ENCODE results near the gene EEF1G. TPM values are rescaled to one million over a fixed set of nuclear protein-coding genes. Genes with fewer than 3 reads are reported as not detected.
"Not testable (repeated sequence)": the region's sequence is repeated elsewhere in the genome, so short reads cannot be mapped to it uniquely, and the experiment has no call there.

Gene EEF1G
- total RNA-seq, 2 donors from 2014 or later: 2,565 to 2,667 TPM

DNA sequence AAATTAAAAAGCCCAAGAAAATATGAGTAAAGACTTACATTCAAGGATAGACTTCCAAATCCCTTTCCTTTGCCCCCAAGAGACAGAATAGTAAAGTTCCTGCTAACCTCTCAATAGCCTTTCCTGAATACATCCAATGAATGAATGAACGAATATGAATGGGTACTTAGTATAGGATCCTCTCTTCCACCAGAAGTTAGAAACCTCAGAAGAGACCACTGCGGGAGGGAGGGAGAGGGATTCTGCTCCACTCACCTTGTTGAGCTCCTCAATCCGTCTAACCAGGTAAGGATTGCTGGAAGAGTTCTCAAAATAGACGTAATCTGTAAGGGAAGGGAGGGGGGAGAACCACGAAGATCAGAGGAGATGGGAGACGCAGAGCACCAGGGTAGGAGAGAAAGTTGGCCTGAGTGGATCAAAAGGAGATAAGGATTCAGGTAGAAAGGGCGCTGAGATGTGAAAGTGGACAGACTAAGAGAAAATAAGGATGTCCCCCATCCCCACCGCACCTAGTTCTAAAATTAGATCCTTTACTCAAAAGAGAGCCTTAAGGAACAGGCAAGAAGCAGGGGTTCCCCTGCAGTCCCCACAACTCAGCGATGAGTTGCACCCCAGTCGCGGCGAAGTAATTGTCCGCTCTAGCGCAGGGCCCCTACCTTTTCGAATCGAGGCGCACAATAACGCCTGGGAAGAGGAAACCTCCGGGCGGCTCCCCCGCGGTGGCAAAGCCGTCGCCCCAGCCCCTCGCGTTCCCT, 26.9 kb upstream of the EEF1G start:
- DNase-seq: peak; percentile 44 to 50
- Mint-ChIP-seq H3K9me3 (no peaks in the 10 kb centered on the region), H3K4me1 (ENCODE audit: low read depth) (peaks cover 56% of the 10 kb centered on the region), H3K4me3 (peak overlapping the region; percentile 93 to 98), H3K27ac (peak overlapping the region; percentile 98), H3K36me3 (ENCODE audit: insufficient read depth in 2 of 2) (peaks cover 28 to 50% of the 10 kb centered on the region in 2 donors), H3K27me3 (ENCODE audit: low read depth) (no peaks in the 10 kb centered on the region)
- no peak for ATAC-seq (replicated peaks in 1 of 2)

DNA sequence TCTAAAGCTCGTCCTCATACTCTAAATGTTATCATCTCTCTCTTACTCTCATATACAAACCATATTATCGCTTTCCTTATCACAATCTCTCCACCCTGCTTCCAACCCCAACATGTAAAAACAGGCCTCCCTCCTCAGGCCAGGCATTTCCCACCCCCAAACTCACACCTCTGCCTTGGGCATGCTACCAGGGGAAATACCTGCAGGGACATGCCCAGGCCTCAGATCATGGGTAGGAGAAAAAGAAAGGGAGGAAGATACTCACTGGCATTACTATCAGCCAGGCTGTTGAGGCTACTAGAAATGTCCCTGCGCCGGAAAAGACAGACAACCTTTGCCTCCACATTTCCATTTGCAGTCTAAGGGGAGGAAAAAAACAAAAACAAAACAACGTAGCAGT, 26.2 kb upstream of the EEF1G start:
- Mint-ChIP-seq H3K9me3 (no peaks in the 10 kb centered on the region), H3K27ac (peak overlapping the region; percentile 98), H3K4me3 (peak overlapping the region; percentile 93 to 98), H3K27me3 (ENCODE audit: low read depth) (no peaks in the 10 kb centered on the region), H3K36me3 (ENCODE audit: insufficient read depth in 2 of 2) (peaks cover 28 to 50% of the 10 kb centered on the region in 2 donors), H3K4me1 (ENCODE audit: low read depth) (peaks cover 56% of the 10 kb centered on the region)
- DNase-seq (no peak), ATAC-seq (replicated peaks in 1 of 2) (no peak)

- peak; percentile 96 to 98 for DNase-seq
- Mint-ChIP-seq H3K4me3 (peak overlapping the region; percentile 93 to 98), H3K27ac (peak overlapping the region; percentile 98), H3K27me3 (ENCODE audit: low read depth) (no peaks in the 10 kb centered on the region), H3K9me3 (no peaks in the 10 kb centered on the region), H3K36me3 (ENCODE audit: insufficient read depth in 2 of 2) (peaks cover 30 to 53% of the 10 kb centered on the region in 2 donors), H3K4me1 (ENCODE audit: low read depth) (peaks cover 61% of the 10 kb centered on the region)
- ATAC-seq (replicated peaks in 1 of 2): peak; percentile 78 to 81
Observed at GRCh38 chr11:62599069-62599696, 25.5 kb upstream of the EEF1G start.

DNA sequence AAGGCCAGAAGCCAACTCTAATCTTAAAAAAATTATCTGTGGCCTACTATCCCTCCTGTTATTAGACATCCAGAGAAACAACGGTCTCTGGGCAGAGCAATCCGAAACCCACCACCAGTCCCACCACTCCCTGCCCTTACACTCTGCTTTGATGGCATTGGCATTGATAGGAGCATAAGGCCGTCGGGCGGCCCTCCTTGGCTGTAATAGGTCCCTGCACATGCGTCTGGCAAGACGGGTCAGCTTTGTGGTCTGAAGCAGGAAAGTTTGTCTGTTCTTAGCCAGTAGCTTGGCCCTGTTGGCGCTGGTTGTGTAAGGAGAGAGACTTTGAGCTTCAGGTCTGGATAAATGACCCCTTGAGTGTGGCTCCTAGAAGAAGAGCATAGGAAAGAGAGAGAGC, 21.4 kb upstream of the EEF1G start:
- Mint-ChIP-seq H3K9me3 (no peaks in the 10 kb centered on the region), H3K27me3 (ENCODE audit: low read depth) (no peaks in the 10 kb centered on the region), H3K27ac (peak overlapping the region; percentile 15), H3K36me3 (ENCODE audit: insufficient read depth in 2 of 2) (peaks cover 26 to 49% of the 10 kb centered on the region in 2 donors), H3K4me3 (no peak overlapping the region), H3K4me1 (ENCODE audit: low read depth) (peaks cover 75% of the 10 kb centered on the region)
- DNase-seq: no peak
- ATAC-seq (replicated peaks in 1 of 2): no peak

GRCh38 chr11:62593434-62594044, 19.8 kb upstream of the EEF1G start:
- DNase-seq (peak; percentile 78 to 85), ATAC-seq (replicated peaks in 1 of 2) (peak; percentile 21 to 28)
- Mint-ChIP-seq H3K4me3 (peak overlapping the region; percentile 75 to 83), H3K9me3 (no peaks in the 10 kb centered on the region), H3K4me1 (ENCODE audit: low read depth) (peaks cover 71% of the 10 kb centered on the region), H3K36me3 (ENCODE audit: insufficient read depth in 2 of 2) (peaks cover 14 to 40% of the 10 kb centered on the region in 2 donors), H3K27ac (peak overlapping the region; percentile 95), H3K27me3 (ENCODE audit: low read depth) (no peaks in the 10 kb centered on the region)

DNA sequence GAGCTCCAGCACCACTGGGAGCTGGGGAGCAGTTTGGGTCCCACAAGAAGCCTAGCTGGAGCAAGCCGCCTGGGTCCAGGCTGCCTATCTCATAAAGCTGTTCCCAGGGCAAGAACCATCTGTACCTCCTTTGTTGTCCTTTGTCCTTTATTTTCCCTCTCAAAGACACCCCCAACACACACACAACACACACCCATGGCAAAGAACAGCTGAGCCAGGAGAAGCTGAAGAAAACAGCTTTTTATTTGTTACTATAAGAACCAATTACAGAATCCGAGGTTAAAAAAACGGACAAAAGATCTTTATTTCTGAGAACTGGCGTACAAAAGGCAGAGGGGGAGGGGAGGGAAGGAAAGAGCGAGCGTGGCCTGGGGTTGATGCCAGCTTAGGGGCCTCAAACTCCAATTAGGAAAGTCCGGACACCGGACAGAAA, 19.3 kb upstream of the EEF1G start:
- peaks cover 65% of the 10 kb centered on the region for H3K4me1 Mint-ChIP-seq (ENCODE audit: low read depth)
- peaks cover 11 to 35% of the 10 kb centered on the region in 2 donors for H3K36me3 Mint-ChIP-seq (ENCODE audit: insufficient read depth in 2 of 2)

GRCh38 chr11:62592146-62592815, 18.6 kb upstream of the EEF1G start:
- DNase-seq: no peak
- peak overlapping the region; percentile 97 to 99 for H3K4me3 Mint-ChIP-seq
- ATAC-seq (replicated peaks in 1 of 2): no peak
- peaks cover 58% of the 10 kb centered on the region for H3K4me1 Mint-ChIP-seq (ENCODE audit: low read depth)
- H3K9me3 Mint-ChIP-seq: no peaks in the 10 kb centered on the region
- peak overlapping the region; percentile 92 for H3K27ac Mint-ChIP-seq
- peaks cover 8 to 30% of the 10 kb centered on the region in 2 donors for H3K36me3 Mint-ChIP-seq (ENCODE audit: insufficient read depth in 2 of 2)
- no peaks in the 10 kb centered on the region for H3K27me3 Mint-ChIP-seq (ENCODE audit: low read depth)

More for the DNA sequence above, 19.3 kb upstream of the EEF1G start:
- Mint-ChIP-seq H3K27me3 (ENCODE audit: low read depth) (no peaks in the 10 kb centered on the region), H3K4me3 (peak overlapping the region; percentile 97 to 99), H3K9me3 (no peaks in the 10 kb centered on the region), H3K27ac (peak overlapping the region; percentile 90)
- ATAC-seq (replicated peaks in 1 of 2): no peak
- DNase-seq: no peak

DNA sequence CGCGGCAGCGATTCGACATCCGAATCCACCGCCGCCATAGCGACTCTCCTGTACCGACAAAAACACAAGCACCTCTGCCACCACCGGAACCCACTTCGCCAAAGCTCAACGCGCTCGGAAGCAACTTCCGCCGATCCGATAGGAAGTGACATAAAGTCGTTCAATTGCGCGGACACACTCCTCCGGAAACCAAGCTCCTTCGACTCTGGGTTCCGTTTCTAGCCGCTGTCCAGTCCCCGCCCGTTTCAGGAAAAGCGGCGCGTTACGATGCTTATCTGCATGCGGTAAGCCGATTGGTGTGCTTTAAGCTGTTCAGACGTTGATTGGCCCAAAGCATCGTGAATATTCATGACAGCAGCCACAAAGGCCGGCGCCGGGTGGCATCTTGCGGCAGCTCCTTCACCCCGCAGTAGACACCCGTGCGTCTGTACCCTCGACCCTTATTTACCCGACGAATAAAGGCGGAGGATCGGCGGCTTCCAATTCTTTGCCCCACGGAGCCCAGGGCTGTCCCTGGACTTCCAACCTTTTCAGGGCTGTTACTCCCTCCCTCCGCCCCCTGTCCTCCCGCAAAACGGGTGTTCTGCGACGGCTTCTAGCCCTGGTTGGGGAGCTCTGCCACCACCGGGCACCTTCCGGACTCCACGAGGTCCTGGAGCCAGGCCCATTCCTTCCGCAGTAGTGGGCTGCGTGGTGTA, 17.9 kb upstream of the EEF1G start, which contains the start of gene TUT1:
Gene TUT1, minus strand, starts transcription at position 76 of the 698 bp plus-strand sequence. Its CDS starts 38 bp downstream, at position 38.
- H3K27ac Mint-ChIP-seq: peak within 1 kb of the TSS; percentile 98
- DNase-seq: peak; percentile 94 to 96
- H3K4me3 Mint-ChIP-seq: peak within 1 kb of the TSS; percentile 97 to 99
- H3K36me3 Mint-ChIP-seq (ENCODE audit: insufficient read depth in 2 of 2): peaks cover 5 to 26% of the 10 kb centered on the region in 2 donors
- H3K4me1 Mint-ChIP-seq (ENCODE audit: low read depth): peaks cover 56% of the 10 kb centered on the region
- ATAC-seq (replicated peaks in 1 of 2): peak; percentile 90 to 91
- no peaks in the 10 kb centered on the region for H3K9me3 Mint-ChIP-seq
- H3K27me3 Mint-ChIP-seq (ENCODE audit: low read depth): no peaks in the 10 kb centered on the region

DNA sequence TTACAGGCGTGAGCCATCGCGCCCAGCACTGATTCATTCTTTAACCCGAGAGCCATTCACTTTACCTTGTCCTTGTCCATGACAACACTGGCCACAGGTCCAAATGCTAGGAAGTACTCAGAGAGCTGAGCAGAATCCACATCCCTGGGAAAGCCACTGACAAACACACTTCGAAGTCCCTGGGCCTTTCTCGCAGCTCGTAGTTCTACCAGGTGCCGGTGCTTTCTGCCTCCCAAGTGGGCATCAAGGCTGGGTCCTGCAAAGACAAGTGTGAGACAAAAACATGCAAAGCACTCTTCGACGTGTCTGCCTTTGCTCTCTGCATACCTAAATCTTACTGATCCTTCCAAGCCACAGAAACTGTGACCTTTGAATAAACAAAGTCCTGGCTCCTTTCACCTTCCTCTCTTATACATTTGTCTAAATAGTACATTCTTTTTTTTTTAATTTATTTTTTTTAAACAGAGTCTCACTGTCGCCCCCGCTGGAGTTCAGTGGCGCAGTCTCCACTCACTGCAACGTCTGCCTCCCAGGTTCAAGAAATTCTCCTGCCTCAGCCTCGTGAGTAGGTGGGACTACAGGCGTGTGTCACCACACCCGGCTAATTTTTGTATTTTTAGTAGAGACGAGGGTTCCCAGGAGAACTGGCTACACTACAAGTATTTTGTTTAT, 15.4 kb upstream of the EEF1G start:
- H3K36me3 Mint-ChIP-seq (ENCODE audit: insufficient read depth in 2 of 2): peaks cover 5 to 20% of the 10 kb centered on the region in 2 donors

GRCh38 chr11:62585356-62585755, 11.7 kb upstream of the EEF1G start:
- not testable (repeated sequence) for H3K9me3 Mint-ChIP-seq; H3K27ac Mint-ChIP-seq; H3K27me3 Mint-ChIP-seq (ENCODE audit: low read depth); ATAC-seq (replicated peaks in 1 of 2); DNase-seq; H3K4me3 Mint-ChIP-seq
- peaks cover 2 to 14% of the 10 kb centered on the region in 2 donors for H3K36me3 Mint-ChIP-seq (ENCODE audit: insufficient read depth in 2 of 2)
- H3K4me1 Mint-ChIP-seq (ENCODE audit: low read depth): peaks cover 13% of the 10 kb centered on the region

More for the DNA sequence above, 15.4 kb upstream of the EEF1G start:
- DNase-seq (peak in 1 of 2 donors; percentile 37), ATAC-seq (replicated peaks in 1 of 2) (no peak)
- Mint-ChIP-seq H3K4me1 (ENCODE audit: low read depth) (peaks cover 45% of the 10 kb centered on the region), H3K27ac (no peak overlapping the region), H3K27me3 (ENCODE audit: low read depth) (no peaks in the 10 kb centered on the region), H3K4me3 (peak overlapping the region; percentile 97 to 99), H3K9me3 (no peaks in the 10 kb centered on the region)

GRCh38 chr11:62581735-62582134, 8.0 kb upstream of the EEF1G start:
- H3K9me3 Mint-ChIP-seq; H3K27ac Mint-ChIP-seq; H3K27me3 Mint-ChIP-seq (ENCODE audit: low read depth); DNase-seq; ATAC-seq (replicated peaks in 1 of 2); H3K4me3 Mint-ChIP-seq; H3K4me1 Mint-ChIP-seq (ENCODE audit: low read depth): not testable (repeated sequence)
- peaks cover 2 to 12% of the 10 kb centered on the region in 2 donors for H3K36me3 Mint-ChIP-seq (ENCODE audit: insufficient read depth in 2 of 2)
